ENCODE measurements around the gene IL20RB.

Gene IL20RB

GRCh38 chr3:136929977-136930670, 27.7 kb upstream of the IL20RB start:
- Histone ChIP-seq H3K9me3 (ENCODE audit: control insufficient read depth, low read length) (no peaks in the 10 kb centered on the region), H3K9ac (ENCODE audit: low read length) (peak overlapping the region; percentile 19), H3K27me3 (ENCODE audit: control insufficient read depth, insufficient read depth, low read length) (no peaks in the 10 kb centered on the region), H3K4me1 (ENCODE audit: control insufficient read depth, insufficient read depth, low read length) (peaks cover 18% of the 10 kb centered on the region), H3K4me3 (ENCODE audit: low read length) (no peak overlapping the region), H3K36me3 (ENCODE audit: control insufficient read depth, insufficient read depth, low read length) (no peaks in the 10 kb centered on the region)

DNA sequence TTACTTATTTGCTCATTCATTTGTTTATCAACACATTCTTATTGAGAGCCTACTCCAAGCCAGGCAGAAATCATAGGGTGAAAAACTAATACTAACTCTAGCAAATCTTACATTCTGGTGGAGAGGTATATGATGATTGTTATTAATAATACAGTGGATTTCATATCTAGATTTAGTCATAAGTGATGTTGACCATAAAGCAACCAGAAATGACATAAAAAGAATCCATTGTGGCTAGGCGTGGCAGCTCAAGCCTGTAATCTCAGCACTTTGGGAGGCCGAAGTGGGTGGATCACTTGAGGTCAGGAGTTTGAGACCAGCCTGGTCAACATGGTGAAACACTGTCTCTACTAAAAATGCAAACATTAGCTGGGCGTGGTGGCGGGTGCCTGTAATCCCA, 26.2 kb upstream of the IL20RB start:
- no peaks in the 10 kb centered on the region for H3K27me3 ChIP-seq (ENCODE audit: control insufficient read depth, insufficient read depth, low read length)
- no peak overlapping the region for H3K4me3 ChIP-seq (ENCODE audit: low read length)
- no peaks in the 10 kb centered on the region for H3K36me3 ChIP-seq (ENCODE audit: control insufficient read depth, insufficient read depth, low read length)
- peaks cover 18% of the 10 kb centered on the region for H3K4me1 ChIP-seq (ENCODE audit: control insufficient read depth, insufficient read depth, low read length)
- H3K9me3 ChIP-seq (ENCODE audit: control insufficient read depth, low read length), result no peaks in the 10 kb centered on the region
- H3K9ac ChIP-seq (ENCODE audit: low read length), result no peak overlapping the region

- Histone ChIP-seq H3K36me3 (ENCODE audit: control insufficient read depth, insufficient read depth, low read length) (no peaks in the 10 kb centered on the region), H3K4me1 (ENCODE audit: control insufficient read depth, insufficient read depth, low read length) (peaks cover 18% of the 10 kb centered on the region), H3K9me3 (ENCODE audit: control insufficient read depth, low read length) (no peaks in the 10 kb centered on the region), H3K9ac (ENCODE audit: low read length) (no peak overlapping the region), H3K27me3 (ENCODE audit: control insufficient read depth, insufficient read depth, low read length) (no peaks in the 10 kb centered on the region), H3K4me3 (ENCODE audit: low read length) (no peak overlapping the region)
These were observed 25.3 kb upstream of the IL20RB start for GRCh38 chr3:136932523-136932922.

- Histone ChIP-seq H3K4me1 (ENCODE audit: control insufficient read depth, insufficient read depth, low read length) (peaks cover 18% of the 10 kb centered on the region), H3K27me3 (ENCODE audit: control insufficient read depth, insufficient read depth, low read length) (no peaks in the 10 kb centered on the region), H3K36me3 (ENCODE audit: control insufficient read depth, insufficient read depth, low read length) (no peaks in the 10 kb centered on the region), H3K9ac (ENCODE audit: low read length) (no peak overlapping the region), H3K9me3 (ENCODE audit: control insufficient read depth, low read length) (no peaks in the 10 kb centered on the region), H3K4me3 (ENCODE audit: low read length) (no peak overlapping the region)
These were observed 24.6 kb upstream of the IL20RB start for GRCh38 chr3:136932978-136933772.

- H3K27me3 ChIP-seq (ENCODE audit: control insufficient read depth, insufficient read depth, low read length), result no peaks in the 10 kb centered on the region
- no peak overlapping the region for H3K9ac ChIP-seq (ENCODE audit: low read length)
- no peak overlapping the region for H3K4me3 ChIP-seq (ENCODE audit: low read length)
- H3K36me3 ChIP-seq (ENCODE audit: control insufficient read depth, insufficient read depth, low read length), result no peaks in the 10 kb centered on the region
- H3K4me1 ChIP-seq (ENCODE audit: control insufficient read depth, insufficient read depth, low read length), result peaks cover 7% of the 10 kb centered on the region
- H3K9me3 ChIP-seq (ENCODE audit: control insufficient read depth, low read length), result no peaks in the 10 kb centered on the region
These were observed 20.6 kb upstream of the IL20RB start for GRCh38 chr3:136937175-136937574.

GRCh38 chr3:136937851-136938250, 19.9 kb upstream of the IL20RB start:
- Histone ChIP-seq H3K4me1 (ENCODE audit: control insufficient read depth, insufficient read depth, low read length) (peaks cover 5% of the 10 kb centered on the region), H3K4me3 (ENCODE audit: low read length) (no peak overlapping the region), H3K27me3 (ENCODE audit: control insufficient read depth, insufficient read depth, low read length) (no peaks in the 10 kb centered on the region), H3K36me3 (ENCODE audit: control insufficient read depth, insufficient read depth, low read length) (no peaks in the 10 kb centered on the region), H3K9ac (ENCODE audit: low read length) (no peak overlapping the region), H3K9me3 (ENCODE audit: control insufficient read depth, low read length) (no peaks in the 10 kb centered on the region)

GRCh38 chr3:136938334-136938733, 19.4 kb upstream of the IL20RB start:
- H3K4me3 ChIP-seq (ENCODE audit: low read length), result no peak overlapping the region
- H3K9me3 ChIP-seq (ENCODE audit: control insufficient read depth, low read length), result no peaks in the 10 kb centered on the region
- peaks cover under 1% of the 10 kb centered on the region for H3K4me1 ChIP-seq (ENCODE audit: control insufficient read depth, insufficient read depth, low read length)
- no peak overlapping the region for H3K9ac ChIP-seq (ENCODE audit: low read length)
- H3K36me3 ChIP-seq (ENCODE audit: control insufficient read depth, insufficient read depth, low read length), result no peaks in the 10 kb centered on the region
- H3K27me3 ChIP-seq (ENCODE audit: control insufficient read depth, insufficient read depth, low read length), result no peaks in the 10 kb centered on the region

DNA sequence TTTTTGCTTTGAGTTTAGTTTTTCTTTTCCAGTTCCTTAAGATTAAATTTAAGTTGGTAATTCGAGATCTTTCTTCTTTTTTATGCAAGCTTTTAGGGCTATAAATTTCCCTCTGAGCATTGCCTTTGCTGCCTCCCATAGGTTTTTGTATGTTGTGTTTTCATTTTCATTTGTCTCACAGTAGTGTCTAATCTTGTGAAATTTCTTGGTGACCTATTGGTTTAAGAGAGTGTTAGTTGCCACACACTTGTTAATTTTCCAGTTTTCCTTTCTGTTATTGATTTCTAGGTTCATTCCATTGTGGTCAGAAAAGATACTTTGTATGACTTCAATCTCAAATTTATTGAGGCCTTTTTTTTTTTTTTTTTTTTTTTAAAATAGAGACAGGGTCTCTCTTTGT, 18.3 kb upstream of the IL20RB start:
- no peak overlapping the region for H3K4me3 ChIP-seq (ENCODE audit: low read length)
- H3K9ac ChIP-seq (ENCODE audit: low read length), result no peak overlapping the region
- no peaks in the 10 kb centered on the region for H3K27me3 ChIP-seq (ENCODE audit: control insufficient read depth, insufficient read depth, low read length)
- no peaks in the 10 kb centered on the region for H3K4me1 ChIP-seq (ENCODE audit: control insufficient read depth, insufficient read depth, low read length)
- H3K9me3 ChIP-seq (ENCODE audit: control insufficient read depth, low read length), result no peaks in the 10 kb centered on the region
- no peaks in the 10 kb centered on the region for H3K36me3 ChIP-seq (ENCODE audit: control insufficient read depth, insufficient read depth, low read length)

DNA sequence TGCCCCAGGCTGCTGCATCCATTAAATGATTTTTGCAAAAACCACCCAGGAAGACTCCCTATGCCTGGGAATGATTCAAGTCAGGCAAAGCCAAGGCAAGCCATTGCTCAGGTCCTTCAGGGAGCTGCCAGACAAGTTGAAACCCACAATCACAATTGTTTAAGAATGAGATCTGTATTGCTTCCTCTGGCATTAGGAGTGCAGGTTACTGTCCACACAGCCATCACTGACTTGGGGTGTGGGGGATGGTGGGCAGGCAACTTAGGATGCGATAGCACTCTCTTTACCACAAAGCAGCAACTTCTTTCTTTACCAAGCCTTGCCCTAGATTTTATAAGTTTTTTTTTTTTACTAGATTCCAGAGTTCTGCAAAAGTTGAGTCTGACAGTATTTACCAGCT, 15.0 kb upstream of the IL20RB start:
- H3K4me3 ChIP-seq (ENCODE audit: low read length), result no peak overlapping the region
- no peaks in the 10 kb centered on the region for H3K27me3 ChIP-seq (ENCODE audit: control insufficient read depth, insufficient read depth, low read length)
- no peaks in the 10 kb centered on the region for H3K9me3 ChIP-seq (ENCODE audit: control insufficient read depth, low read length)
- no peak overlapping the region for H3K9ac ChIP-seq (ENCODE audit: low read length)
- H3K36me3 ChIP-seq (ENCODE audit: control insufficient read depth, insufficient read depth, low read length), result no peaks in the 10 kb centered on the region
- no peaks in the 10 kb centered on the region for H3K4me1 ChIP-seq (ENCODE audit: control insufficient read depth, insufficient read depth, low read length)

DNA sequence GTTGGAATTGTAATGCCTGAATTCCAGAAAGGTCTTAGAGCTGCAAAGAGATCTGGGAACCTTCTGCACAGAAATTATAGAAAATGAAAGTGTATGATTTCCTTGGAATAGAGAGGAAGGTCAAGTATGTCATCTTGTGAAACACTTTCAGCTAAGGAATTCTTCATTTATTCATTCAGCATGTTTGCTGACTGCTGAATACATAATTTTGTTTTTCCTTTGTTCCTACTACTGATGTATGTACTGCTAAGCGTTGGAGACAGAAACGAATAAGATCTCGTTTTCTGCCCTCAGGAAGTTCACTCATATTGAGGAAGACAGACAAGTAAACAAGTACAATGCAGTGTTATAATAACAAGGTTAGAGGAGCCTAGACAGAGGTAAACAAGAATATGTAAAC, 14.3 kb upstream of the IL20RB start:
- no peaks in the 10 kb centered on the region for H3K4me1 ChIP-seq (ENCODE audit: control insufficient read depth, insufficient read depth, low read length)
- H3K9ac ChIP-seq (ENCODE audit: low read length), result no peak overlapping the region
- no peaks in the 10 kb centered on the region for H3K27me3 ChIP-seq (ENCODE audit: control insufficient read depth, insufficient read depth, low read length)
- H3K4me3 ChIP-seq (ENCODE audit: low read length), result no peak overlapping the region
- no peaks in the 10 kb centered on the region for H3K36me3 ChIP-seq (ENCODE audit: control insufficient read depth, insufficient read depth, low read length)
- H3K9me3 ChIP-seq (ENCODE audit: control insufficient read depth, low read length), result no peaks in the 10 kb centered on the region

DNA sequence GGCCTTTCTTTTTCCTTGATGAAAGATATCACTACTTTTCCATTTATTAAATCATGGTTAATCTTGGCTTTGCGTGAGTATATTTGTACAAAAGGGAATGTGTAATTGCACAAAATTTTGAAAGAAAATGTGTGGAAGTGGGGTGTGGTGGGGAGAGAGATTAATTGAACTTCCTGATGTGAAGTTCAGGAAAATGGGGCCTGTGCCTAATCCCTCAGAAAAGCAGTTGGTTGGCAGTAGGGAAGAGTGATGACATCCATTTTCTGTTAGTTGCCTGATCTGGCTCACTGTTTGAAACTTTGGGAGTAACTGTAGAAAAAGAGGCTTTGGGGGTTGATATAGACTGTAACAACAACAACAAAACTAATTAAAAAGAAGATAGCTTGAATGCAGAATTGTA, 10.8 kb upstream of the IL20RB start:
- Histone ChIP-seq H3K36me3 (ENCODE audit: control insufficient read depth, insufficient read depth, low read length) (no peaks in the 10 kb centered on the region), H3K9ac (ENCODE audit: low read length) (no peak overlapping the region), H3K4me1 (ENCODE audit: control insufficient read depth, insufficient read depth, low read length) (no peaks in the 10 kb centered on the region), H3K4me3 (ENCODE audit: low read length) (no peak overlapping the region), H3K9me3 (ENCODE audit: control insufficient read depth, low read length) (no peaks in the 10 kb centered on the region), H3K27me3 (ENCODE audit: control insufficient read depth, insufficient read depth, low read length) (no peaks in the 10 kb centered on the region)

- H3K4me1 ChIP-seq (ENCODE audit: control insufficient read depth, insufficient read depth, low read length), result no peaks in the 10 kb centered on the region
These were observed 10.3 kb upstream of the IL20RB start for GRCh38 chr3:136947477-136947876.

More at GRCh38 chr3:136947477-136947876, 10.3 kb upstream of the IL20RB start:
- Histone ChIP-seq H3K36me3 (ENCODE audit: control insufficient read depth, insufficient read depth, low read length) (no peaks in the 10 kb centered on the region), H3K4me3 (ENCODE audit: low read length) (no peak overlapping the region), H3K9ac (ENCODE audit: low read length) (no peak overlapping the region), H3K27me3 (ENCODE audit: control insufficient read depth, insufficient read depth, low read length) (no peaks in the 10 kb centered on the region), H3K9me3 (ENCODE audit: control insufficient read depth, low read length) (no peaks in the 10 kb centered on the region)
